Measurements from ENCODE around the gene RFX4.

The RFX4 gene

GRCh38 chr12:106767954-106768822, 185.4 kb downstream of the RFX4 start:
- Histone ChIP-seq H3F3A (ENCODE audit: low read depth) (no peaks in the 10 kb centered on the region), H2AFZ (ENCODE audit: low read length) (no peak overlapping the region), H3K9me3 (ENCODE audit: insufficient read depth, low read depth, low read length) (no peaks in the 10 kb centered on the region), H3K27me3 (ENCODE audit: insufficient read depth, low read length, poor library complexity, severe bottlenecking) (peaks cover 8% of the 10 kb centered on the region), H3K36me3 (ENCODE audit: insufficient read depth, low read length) (no peaks in the 10 kb centered on the region), H4K20me1 (ENCODE audit: insufficient read depth, low read length, poor library complexity, severe bottlenecking) (no peaks in the 10 kb centered on the region), H3K4me3 (ENCODE audit: low read length, poor library complexity, severe bottlenecking) (no peak overlapping the region), H3K9me2 (replicated peaks; ENCODE audit: low read depth, low read length) (no peaks in the 10 kb centered on the region), H3K4me2 (ENCODE audit: low read depth, low read length, poor library complexity, severe bottlenecking) (no peak overlapping the region), H3K9ac (ENCODE audit: low read depth, low read length, poor library complexity, severe bottlenecking) (no peak overlapping the region), H3K4me1 (ENCODE audit: insufficient read depth, low read length, poor library complexity, severe bottlenecking) (no peaks in the 10 kb centered on the region), H3K79me2 (ENCODE audit: insufficient read depth, low read length) (no peaks in the 10 kb centered on the region)
- no peak for TF ChIP-seq CTCF (conservative IDR thresholded peaks at IDR 0.05; ENCODE audit: low read length)
- no peak for TF ChIP-seq EZH2phosphoT487 (IDR thresholded peaks at IDR 0.05; ENCODE audit: borderline replicate concordance)

GRCh38 chr12:106769078-106769477, 186.3 kb downstream of the RFX4 start:
- H3K4me1 ChIP-seq (ENCODE audit: insufficient read depth, low read length, poor library complexity, severe bottlenecking) = peaks cover 6% of the 10 kb centered on the region
- H3K4me2 ChIP-seq (ENCODE audit: low read depth, low read length, poor library complexity, severe bottlenecking) = no peak overlapping the region
- H4K20me1 ChIP-seq (ENCODE audit: insufficient read depth, low read length, poor library complexity, severe bottlenecking) = no peaks in the 10 kb centered on the region
- H3K9ac ChIP-seq (ENCODE audit: low read depth, low read length, poor library complexity, severe bottlenecking) = no peak overlapping the region
- no peak overlapping the region for H3K4me3 ChIP-seq (ENCODE audit: low read length, poor library complexity, severe bottlenecking)
- H3K9me2 ChIP-seq (replicated peaks; ENCODE audit: low read depth, low read length) = no peaks in the 10 kb centered on the region
- H2AFZ ChIP-seq (ENCODE audit: low read length) = no peak overlapping the region
- no peak for TF ChIP-seq EZH2phosphoT487 (IDR thresholded peaks at IDR 0.05; ENCODE audit: borderline replicate concordance)
- TF ChIP-seq CTCF (conservative IDR thresholded peaks at IDR 0.05; ENCODE audit: low read length) = no peak
- peaks cover 8% of the 10 kb centered on the region for H3K27me3 ChIP-seq (ENCODE audit: insufficient read depth, low read length, poor library complexity, severe bottlenecking)
- no peaks in the 10 kb centered on the region for H3K36me3 ChIP-seq (ENCODE audit: insufficient read depth, low read length)
- no peaks in the 10 kb centered on the region for H3F3A ChIP-seq (ENCODE audit: low read depth)
- no peaks in the 10 kb centered on the region for H3K9me3 ChIP-seq (ENCODE audit: insufficient read depth, low read depth, low read length)
- no peaks in the 10 kb centered on the region for H3K79me2 ChIP-seq (ENCODE audit: insufficient read depth, low read length)

- H3K27me3 ChIP-seq (ENCODE audit: insufficient read depth, low read length, poor library complexity, severe bottlenecking) = peaks cover 8% of the 10 kb centered on the region
- no peak overlapping the region for H3K4me2 ChIP-seq (ENCODE audit: low read depth, low read length, poor library complexity, severe bottlenecking)
- no peak for TF ChIP-seq CTCF (conservative IDR thresholded peaks at IDR 0.05; ENCODE audit: low read length)
- TF ChIP-seq EZH2phosphoT487 (IDR thresholded peaks at IDR 0.05; ENCODE audit: borderline replicate concordance) = no peak
- H3K79me2 ChIP-seq (ENCODE audit: insufficient read depth, low read length) = peaks cover under 1% of the 10 kb centered on the region; the same call in 1 of the 2 replicates
- H3K9me2 ChIP-seq (replicated peaks; ENCODE audit: low read depth, low read length) = no peaks in the 10 kb centered on the region
- no peak overlapping the region for H3K9ac ChIP-seq (ENCODE audit: low read depth, low read length, poor library complexity, severe bottlenecking)
- no peak overlapping the region for H3K4me3 ChIP-seq (ENCODE audit: low read length, poor library complexity, severe bottlenecking)
- no peaks in the 10 kb centered on the region for H4K20me1 ChIP-seq (ENCODE audit: insufficient read depth, low read length, poor library complexity, severe bottlenecking)
- no peaks in the 10 kb centered on the region for H3K9me3 ChIP-seq (ENCODE audit: insufficient read depth, low read depth, low read length)
- H3K4me1 ChIP-seq (ENCODE audit: insufficient read depth, low read length, poor library complexity, severe bottlenecking) = peaks cover 6% of the 10 kb centered on the region
- H2AFZ ChIP-seq (ENCODE audit: low read length) = no peak overlapping the region
- H3F3A ChIP-seq (ENCODE audit: low read depth) = no peaks in the 10 kb centered on the region
- no peaks in the 10 kb centered on the region for H3K36me3 ChIP-seq (ENCODE audit: insufficient read depth, low read length)
Measured at GRCh38 chr12:106769546-106769945, 186.7 kb downstream of the RFX4 start.

Measured in Loucy (cell line).